CD4-positive, alpha-beta T cell treated with Interleukin-10 for 1 hour (primary cell): Measurements from ENCODE around the gene CRYBA1.
"Not testable (repeated sequence)": the region's sequence is repeated elsewhere in the genome, so short reads cannot be mapped to it uniquely, and the experiment has no call there.

Experiments
- DNase-seq: peaks from one replicate; pipeline ENCODE4 v3.0.0-alpha.2; 2020

Gene CRYBA1

DNA sequence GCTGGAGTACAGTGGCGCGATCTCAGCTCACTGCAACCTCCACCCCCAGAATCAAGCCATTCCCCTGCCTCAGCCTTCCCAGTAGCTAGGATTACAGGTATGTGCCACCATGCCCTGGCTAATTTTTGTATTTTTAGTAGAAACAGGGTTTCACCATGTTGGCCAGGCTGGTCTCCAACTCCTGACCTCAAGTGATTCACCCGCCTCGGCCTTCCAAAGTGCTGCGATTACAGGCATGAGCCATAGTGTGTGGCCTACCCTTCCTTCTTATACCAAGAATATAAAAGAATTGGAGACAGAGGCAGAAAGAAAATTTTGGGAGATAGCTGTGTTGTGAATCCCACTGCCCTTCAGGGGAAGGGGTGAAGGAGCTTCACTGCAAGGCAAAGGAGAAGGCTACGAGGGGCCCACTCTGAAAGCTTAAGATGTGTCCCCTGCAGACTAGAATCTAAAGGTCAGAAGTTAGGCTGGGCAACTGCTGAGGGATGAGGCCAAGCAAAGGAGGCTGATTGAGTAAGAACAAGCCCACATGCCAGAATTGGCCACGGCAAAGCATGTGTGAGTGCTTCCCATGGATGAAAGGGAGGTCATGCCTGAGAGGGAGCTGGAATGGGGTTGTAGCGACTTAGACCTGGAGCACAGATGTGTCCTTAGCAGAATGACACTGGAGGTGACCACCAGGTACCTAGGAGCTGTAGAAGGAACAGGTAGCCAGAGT is 8.4 kb upstream of the CRYBA1 start:
- no peak for DNase-seq

DNA sequence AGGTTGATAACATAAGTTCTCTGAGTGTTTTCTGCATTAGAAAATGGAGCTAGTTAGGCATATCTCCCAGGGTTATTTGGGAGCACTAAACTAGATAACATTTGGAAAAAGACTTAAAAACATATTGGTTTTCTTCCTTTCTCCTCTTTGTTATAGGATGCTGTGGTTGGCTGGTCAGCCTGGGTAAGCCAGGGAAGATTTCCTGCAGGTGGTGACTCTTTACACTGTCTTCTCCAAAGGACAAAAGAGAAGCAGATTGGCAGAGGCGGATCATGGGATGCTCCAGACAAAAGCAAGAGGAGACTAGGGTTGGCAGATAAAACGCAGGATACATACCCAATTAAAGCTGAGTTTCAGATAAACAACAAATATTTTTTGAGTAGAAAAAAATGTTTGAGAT is 6.2 kb upstream of the CRYBA1 start:
- no peak for DNase-seq

- DNase-seq: no peak
Observed at GRCh38 chr17:29240968-29241963, 5.4 kb upstream of the CRYBA1 start.

DNA sequence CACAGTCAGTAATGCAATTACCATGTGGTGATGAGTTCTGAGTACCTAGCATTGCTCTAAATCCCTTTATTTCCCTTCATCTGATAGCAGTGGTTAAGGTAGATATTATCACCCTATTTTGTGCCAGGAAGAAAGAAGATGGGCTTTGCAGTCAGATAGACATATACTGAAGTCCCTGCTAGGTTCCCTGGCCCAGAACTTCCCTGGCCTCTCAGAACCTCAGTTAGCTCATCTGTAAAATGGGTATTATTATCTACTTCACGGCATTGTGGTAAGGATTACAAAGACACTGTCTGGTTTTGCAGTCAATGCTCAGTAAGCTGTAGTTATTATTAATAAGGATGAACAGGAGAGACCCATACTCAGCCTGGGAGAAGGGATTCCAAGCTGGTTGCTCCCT is 4.6 kb upstream of the CRYBA1 start:
- no peak for DNase-seq

DNA sequence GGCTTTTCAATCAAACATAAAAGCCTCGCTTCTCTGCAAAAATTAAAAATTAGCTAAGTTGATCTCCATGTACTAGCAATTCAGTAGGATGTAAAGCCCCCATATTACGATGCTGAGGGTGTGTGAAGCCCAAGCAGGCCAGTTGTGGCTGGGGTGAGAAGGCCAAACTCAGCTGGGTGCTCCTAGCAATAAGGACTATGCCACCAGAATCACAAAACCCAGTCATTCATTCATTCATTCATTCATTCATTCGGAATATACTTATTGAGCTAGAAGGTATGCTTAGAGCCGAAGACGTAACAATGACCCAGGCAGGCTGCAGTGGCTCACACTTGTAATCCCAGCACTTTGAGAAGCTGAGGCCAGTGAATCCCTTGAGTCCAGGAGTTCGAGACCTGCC is 3.9 kb upstream of the CRYBA1 start:
- DNase-seq: no peak

- DNase-seq: no peak
Observed at GRCh38 chr17:29243792-29244191, 2.9 kb upstream of the CRYBA1 start.

GRCh38 chr17:29245401-29245800 is 1.3 kb upstream of the CRYBA1 start:
- DNase-seq: no peak

DNA sequence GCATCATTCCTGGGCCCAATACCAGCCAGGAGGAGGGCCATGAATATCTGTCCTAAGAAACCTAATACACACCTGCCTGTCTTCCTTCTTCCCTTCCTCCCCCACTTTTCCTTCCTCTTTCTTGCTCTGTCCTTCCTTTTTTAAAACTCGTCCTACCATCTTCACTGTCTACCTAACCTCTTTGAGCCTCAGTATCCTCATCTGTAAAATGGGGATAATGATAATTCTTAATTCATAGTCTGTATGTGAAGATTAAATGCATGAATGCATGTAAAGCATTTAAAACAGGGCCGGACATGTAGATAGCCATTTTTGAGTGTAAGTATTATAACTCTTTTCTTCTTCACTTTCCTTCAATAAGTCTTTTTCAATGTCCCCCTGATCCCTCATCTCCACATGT is 560 bp downstream of the CRYBA1 start:
- DNase-seq: no peak

GRCh38 chr17:29248845-29249244 is 2.2 kb downstream of the CRYBA1 start:
- no peak for DNase-seq

DNA sequence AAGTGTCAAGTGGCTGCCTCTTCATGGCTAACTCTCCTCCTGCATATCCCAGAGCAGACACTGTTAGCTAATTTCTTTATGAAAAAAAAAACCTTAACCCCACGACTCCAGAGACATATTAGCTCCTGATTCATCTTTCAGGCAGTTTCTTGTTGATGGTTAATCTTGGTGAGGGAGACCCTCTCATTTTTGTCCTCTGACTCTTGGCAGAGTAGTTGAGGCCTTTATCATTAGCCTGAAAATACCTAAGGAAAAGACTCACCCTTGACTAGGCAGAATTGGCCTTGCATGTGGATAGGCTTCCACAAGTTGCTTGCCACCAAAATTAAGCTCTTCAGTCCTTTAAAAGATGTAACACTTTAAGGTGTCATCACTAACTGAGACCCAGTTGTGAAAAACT is 4.0 kb downstream of the CRYBA1 start:
- DNase-seq: no peak

GRCh38 chr17:29251184-29251583 is 4.5 kb downstream of the CRYBA1 start:
- no peak for DNase-seq

DNA sequence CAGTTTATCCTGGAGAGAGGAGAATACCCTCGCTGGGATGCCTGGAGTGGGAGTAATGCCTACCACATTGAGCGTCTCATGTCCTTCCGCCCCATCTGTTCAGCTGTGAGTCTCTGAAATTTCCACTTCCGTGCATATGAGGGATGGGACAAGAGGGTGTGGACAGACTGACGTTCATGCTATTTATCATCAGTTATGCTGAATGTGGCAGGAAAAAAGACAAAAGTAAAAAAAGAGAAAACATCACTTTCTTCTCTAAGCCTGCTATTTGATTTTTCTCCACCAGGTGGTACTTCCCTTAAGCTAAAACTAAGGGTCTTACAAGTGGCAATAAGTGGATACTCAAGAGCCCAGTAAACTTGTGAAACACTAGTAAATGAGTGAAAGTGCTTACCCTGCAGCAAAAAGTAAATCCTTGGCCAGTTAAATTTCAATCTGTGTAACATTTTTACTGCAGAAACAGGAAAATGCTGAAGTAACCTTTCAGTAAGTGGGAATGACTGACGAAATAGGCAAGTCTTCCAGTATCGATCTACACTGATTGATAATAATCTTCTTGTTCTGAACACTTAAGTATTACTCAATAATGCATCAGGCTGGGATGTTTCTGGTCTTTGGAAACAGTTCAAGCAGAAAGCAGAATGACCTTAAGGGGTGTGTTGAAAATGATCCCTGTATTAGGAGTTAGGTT is 5.6 kb downstream of the CRYBA1 start:
- DNase-seq: peak; percentile 21

GRCh38 chr17:29253037-29253436 is 6.4 kb downstream of the CRYBA1 start:
- no peak for DNase-seq

DNA sequence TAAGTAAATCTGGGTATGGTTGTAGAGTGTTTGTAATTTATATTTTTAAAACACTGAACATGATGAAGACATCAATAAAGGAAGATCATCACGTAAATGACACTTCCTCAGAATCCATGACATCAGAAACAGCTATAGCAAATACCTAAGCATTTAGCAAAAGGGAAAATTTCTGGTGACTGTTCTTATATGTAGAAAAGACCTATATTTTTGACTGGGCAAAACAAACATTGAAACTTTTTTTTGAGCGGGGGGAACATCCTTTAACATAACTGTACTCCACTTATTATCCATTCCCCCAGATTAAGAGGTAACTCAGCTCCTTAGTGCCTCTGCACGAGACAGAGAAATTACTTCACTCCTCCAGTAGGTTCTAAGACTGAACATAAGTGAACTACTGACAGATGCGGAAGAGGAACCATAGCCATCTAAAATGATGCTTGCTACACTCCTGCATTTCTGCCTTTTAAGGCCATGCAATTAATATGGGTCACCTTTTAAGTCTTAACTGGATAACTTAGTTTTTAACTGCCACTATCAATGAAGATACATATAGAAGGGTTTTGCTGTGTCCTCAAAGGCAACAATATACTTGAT is 9.4 kb downstream of the CRYBA1 start:
- DNase-seq: no peak

GRCh38 chr17:29256735-29257466 is 10.2 kb downstream of the CRYBA1 start:
- no peak for DNase-seq

GRCh38 chr17:29257756-29258155 is 11.1 kb downstream of the CRYBA1 start:
- DNase-seq: no peak

DNA sequence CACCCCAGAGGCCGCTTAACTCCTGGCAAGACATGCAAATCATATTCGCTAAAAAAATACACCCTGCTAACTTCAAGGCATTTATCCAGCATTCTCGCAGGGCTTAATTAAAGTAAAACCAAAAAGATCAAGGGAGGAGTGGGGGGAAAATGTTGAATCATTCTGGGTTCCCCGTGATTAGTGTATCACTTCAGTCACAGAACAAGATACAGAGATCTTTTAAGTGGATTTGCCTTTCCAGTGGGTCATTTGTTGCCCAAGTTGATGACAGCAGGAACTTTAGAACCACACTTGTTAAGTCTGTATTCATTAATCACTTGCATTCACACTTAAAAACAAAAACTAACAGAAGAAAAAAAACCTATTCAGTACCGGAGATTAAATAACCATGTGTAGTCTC is 17.3 kb downstream of the CRYBA1 start:
- DNase-seq: no peak

- DNase-seq: not testable (repeated sequence)
Observed at GRCh38 chr17:29271980-29272379, 25.3 kb downstream of the CRYBA1 start.

GRCh38 chr17:29273924-29274323 is 27.3 kb downstream of the CRYBA1 start:
- no peak for DNase-seq

GRCh38 chr17:29278692-29279091 is 32.0 kb downstream of the CRYBA1 start:
- DNase-seq: no peak

GRCh38 chr17:29279397-29280070 is 32.9 kb downstream of the CRYBA1 start:
- no peak for DNase-seq

DNA sequence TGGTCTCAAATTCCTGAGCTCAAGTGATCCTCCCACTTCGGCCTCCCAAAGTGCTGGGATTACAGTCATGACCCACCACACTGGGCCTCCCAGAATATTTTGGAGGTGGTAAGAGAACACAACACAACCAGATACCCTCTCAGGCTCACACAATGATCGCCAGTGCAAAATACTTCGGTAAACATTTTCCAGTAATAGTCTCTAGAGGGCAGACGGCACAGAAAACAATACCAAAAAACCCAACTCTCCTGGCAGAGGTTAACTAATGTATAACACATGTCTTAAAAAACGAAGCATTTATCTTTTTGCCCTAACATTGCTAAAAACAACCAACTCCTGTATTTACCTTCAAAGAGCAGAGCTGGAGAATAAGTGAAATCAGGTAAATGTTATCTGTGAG is 36.8 kb downstream of the CRYBA1 start:
- DNase-seq: peak; percentile 25
